Upper lobe of left lung (tissue), 6 donors: ENCODE measurements around the gene PISD. TPM values are rescaled to one million over a fixed set of nuclear protein-coding genes. Genes with fewer than 3 reads are reported as not detected.
A peak's percentile ranks its signal among the peaks of the same experiment; 100 is the strongest.

Experiments
- ATAC-seq, 2 donors: fragments of 200-7000 bp; cut with Tn5 transposase; one replicate each; pipeline ENCODE4 v1.9.1; 2022; ENCODE audit warnings: mild to moderate bottlenecking in 2 of 2, moderate library complexity in 2 of 2; ENCODE audit not compliant: low FRiP score in 2 of 2
- DNase-seq, 2 donors: peaks; one replicate each; pipeline ENCODE4 v3.0.0-alpha.2; 2019 to 2020
- H3K27ac ChIP-seq, 4 donors: fragments of 200-600 bp; sonication (generic); one replicate each; pipeline ENCODE4 v1.5.1; 2016 to 2019
- H3K27me3 ChIP-seq, 4 donors: fragments of 200-600 bp; sonication (generic); one replicate each; pipeline ENCODE4 v1.5.1; 2017 to 2019
- H3K36me3 ChIP-seq, 4 donors: fragments of 200-600 bp; sonication (generic); one replicate each; pipeline ENCODE4 v1.5.1; 2016 to 2019
- H3K4me1 ChIP-seq, 4 donors: fragments of 200-600 bp; sonication (generic); one replicate each; pipeline ENCODE4 v1.5.1; 2018 to 2019
- H3K4me3 ChIP-seq, 4 donors: fragments of 200-600 bp; sonication (generic); one replicate each; pipeline ENCODE4 v1.5.1; 2017 to 2019; ENCODE audit warnings: mild to moderate bottlenecking in 2 of 4, moderate library complexity in 1 of 4
- H3K9me3 ChIP-seq, 4 donors: fragments of 200-600 bp; sonication (generic); one replicate each; pipeline ENCODE4 v1.5.1; 2018 to 2019
- EP300 ChIP-seq, 4 donors: sonication (generic); formaldehyde crosslinking; IDR thresholded peaks; one replicate each; pipeline ENCODE4 v1.5.1; 2017; ENCODE audit warnings: antibody characterized with exemption in 4 of 4, control low read depth in 2 of 4
- POLR2A ChIP-seq, 4 donors: fragments of 450-650 bp; IDR thresholded peaks; one replicate each; pipeline ENCODE4 v1.5.1; 2016 to 2017; ENCODE audit warnings: antibody characterized with exemption in 4 of 4, mild to moderate bottlenecking in 2 of 4
- POLR2AphosphoS5 ChIP-seq, 2 donors: sonication (generic); formaldehyde crosslinking; IDR thresholded peaks; one replicate each; pipeline ENCODE4 v1.5.1; 2017; ENCODE audit warnings: antibody characterized with exemption in 2 of 2
- WGBS, 2 donors: methylation state at CpG; one replicate each; pipeline ENCODE4 v1.1.5; 2017 to 2018; 5-methylcytosine and 5-hydroxymethylcytosine counted together
- total RNA-seq, 6 donors: library from RNA; depleted of rRNA in 4 of 6; stranded (reverse); fragments of >200 nt in 4 of 6; gene quantifications; one replicate each; pipeline versions ENCODE4 v1.1.0 to v1.2.1, GENCODE V29; 2016 to 2021
- TF ChIP-seq, protein P1 (sequence below), 6 experiments: fragments of 450-650 bp in 4 of 6; fragments of 200-600 bp in 2 of 6; sonication (generic) in 2 of 6; IDR thresholded peaks; one replicate each; pipeline ENCODE4 v1.5.1; 2016 to 2019; ENCODE audit warnings: antibody characterized with exemption in 6 of 6
- donor health status: DM: no; HTN: no; CAD: no; lungs with moderate emphysema.
- donor health status: DM: no; HTN: yes; CAD: no; lungs with severe emphysema.

The PISD gene
- total RNA-seq, 6 donors from 2014 or later = 18.4 to 81.8 (median 53.9) TPM

DNA sequence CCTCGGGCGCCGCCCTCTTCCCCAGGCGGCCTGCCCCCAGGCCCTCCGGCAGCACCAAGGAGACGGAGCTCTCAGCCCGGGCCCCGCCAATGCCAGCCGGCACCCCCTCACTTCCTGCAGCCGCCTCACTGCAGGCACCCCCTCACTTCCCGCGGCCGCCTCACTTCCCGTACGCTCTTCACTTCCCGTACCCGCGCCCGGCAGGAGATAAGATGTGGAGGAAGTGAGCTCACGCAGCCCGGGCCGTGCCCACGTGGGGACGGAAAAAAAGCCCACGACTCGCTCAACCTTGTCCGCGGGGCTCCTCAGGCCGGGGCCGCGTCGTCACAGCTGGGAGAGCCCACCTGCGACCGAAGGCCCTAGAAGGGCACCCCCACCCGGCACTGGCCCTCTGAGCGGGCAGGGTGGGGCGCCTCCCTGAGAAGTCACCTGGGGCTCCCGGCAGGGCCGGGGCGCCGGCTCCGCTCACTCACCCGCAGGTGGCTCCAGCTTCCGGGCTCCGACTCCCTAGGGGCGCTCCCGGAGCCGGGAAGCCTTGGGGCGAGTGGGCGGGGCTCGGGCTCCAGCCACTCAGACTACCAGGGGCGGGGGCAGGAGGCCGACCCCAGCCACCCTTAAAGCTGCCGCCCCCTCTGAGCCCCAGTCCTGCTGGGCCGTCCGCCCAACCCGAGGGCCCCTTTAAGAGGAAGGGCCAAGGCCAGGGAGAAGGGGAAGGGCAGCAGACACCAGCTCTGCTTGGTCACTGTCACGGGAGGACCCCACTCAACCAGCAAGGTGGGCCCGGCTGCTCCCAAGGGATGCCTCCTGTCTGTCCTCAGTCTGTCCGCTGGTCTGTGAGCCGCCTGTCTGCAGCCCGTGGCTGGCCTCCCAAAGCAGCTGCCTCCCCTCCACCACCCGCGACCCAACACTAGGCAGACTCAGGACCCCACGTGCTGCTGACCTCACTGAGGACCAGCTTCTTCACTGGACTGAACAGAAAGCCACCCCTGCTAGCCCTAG lies 31.4 kb downstream of the PISD start:
- ATAC-seq = peak; percentile 78 to 92
- 4 to 20% methylated on average over 10 to 44 of the region's 65 CpGs for whole genome bisulfite sequencing, 2 donors
- H3K4me3 ChIP-seq = peak overlapping the region; percentile 68 to 84 (median 78)

DNA sequence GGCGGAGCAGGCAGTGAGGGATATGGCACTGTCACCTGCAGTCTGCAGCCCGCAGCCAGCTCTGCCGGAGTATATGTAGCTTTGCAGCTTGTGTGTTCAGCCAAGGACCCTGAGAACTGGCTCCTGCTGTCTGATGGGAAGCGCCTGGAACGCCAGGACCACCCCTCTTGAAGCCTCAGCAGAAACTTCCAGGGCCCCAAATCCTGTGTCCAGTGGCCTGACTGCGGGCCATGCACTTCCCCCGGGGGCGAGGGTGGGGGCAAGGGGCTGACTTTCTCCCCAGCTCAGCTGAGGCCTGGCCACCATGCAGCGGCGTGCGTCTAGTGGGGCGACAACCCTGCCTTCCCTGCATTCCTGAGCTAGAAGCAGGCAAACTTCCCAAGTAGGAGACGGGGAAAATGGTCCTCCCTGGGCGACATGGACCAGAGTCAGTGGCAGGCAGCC lies 32.3 kb downstream of the PISD start:
- Histone ChIP-seq H3K4me1 (peaks cover 54 to 85% (median 59%) of the 10 kb centered on the region in 4 donors), H3K4me3 (peak overlapping the region; percentile 68 to 84 (median 78)), H3K27me3 (no peaks in the 10 kb centered on the region), H3K9me3 (no peaks in the 10 kb centered on the region), H3K27ac (peak overlapping the region; percentile 89 to 98 (median 95)), H3K36me3 (peaks cover 0 to 8% (median 1%) of the 10 kb centered on the region in 4 donors)
- DNase-seq = no peak
- WGBS, 2 donors = 17 to 27% methylated on average over 6 to 14 of the region's 14 CpGs
- no peak for ATAC-seq
- no peak for TF ChIP-seq EP300 (IDR thresholded peaks at IDR 0.05)
- TF ChIP-seq POLR2A (IDR thresholded peaks at IDR 0.05) = no peak
- TF ChIP-seq, protein P1, sequence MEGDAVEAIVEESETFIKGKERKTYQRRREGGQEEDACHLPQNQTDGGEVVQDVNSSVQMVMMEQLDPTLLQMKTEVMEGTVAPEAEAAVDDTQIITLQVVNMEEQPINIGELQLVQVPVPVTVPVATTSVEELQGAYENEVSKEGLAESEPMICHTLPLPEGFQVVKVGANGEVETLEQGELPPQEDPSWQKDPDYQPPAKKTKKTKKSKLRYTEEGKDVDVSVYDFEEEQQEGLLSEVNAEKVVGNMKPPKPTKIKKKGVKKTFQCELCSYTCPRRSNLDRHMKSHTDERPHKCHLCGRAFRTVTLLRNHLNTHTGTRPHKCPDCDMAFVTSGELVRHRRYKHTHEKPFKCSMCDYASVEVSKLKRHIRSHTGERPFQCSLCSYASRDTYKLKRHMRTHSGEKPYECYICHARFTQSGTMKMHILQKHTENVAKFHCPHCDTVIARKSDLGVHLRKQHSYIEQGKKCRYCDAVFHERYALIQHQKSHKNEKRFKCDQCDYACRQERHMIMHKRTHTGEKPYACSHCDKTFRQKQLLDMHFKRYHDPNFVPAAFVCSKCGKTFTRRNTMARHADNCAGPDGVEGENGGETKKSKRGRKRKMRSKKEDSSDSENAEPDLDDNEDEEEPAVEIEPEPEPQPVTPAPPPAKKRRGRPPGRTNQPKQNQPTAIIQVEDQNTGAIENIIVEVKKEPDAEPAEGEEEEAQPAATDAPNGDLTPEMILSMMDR (IDR thresholded peaks at IDR 0.05) = no peak
- TF ChIP-seq POLR2AphosphoS5 (IDR thresholded peaks at IDR 0.05) = no peak

More for the DNA sequence above, 31.4 kb downstream of the PISD start:
- Histone ChIP-seq H3K9me3 (no peaks in the 10 kb centered on the region), H3K4me1 (peaks cover 49 to 82% (median 59%) of the 10 kb centered on the region in 4 donors), H3K27ac (peak overlapping the region; percentile 89 to 98 (median 95)), H3K27me3 (no peaks in the 10 kb centered on the region), H3K36me3 (peaks cover 0 to 2% (median 0%) of the 10 kb centered on the region in 4 donors)
- DNase-seq = peak; percentile 90 to 95
- TF ChIP-seq, protein P1 (IDR thresholded peaks at IDR 0.05) = peak in 2 of 6 experiments; percentile 7 to 12
- TF ChIP-seq EP300 (IDR thresholded peaks at IDR 0.05) (peak in 3 of 4 donors; percentile 85 to 90 (median 90)), POLR2A (IDR thresholded peaks at IDR 0.05) (peak in 2 of 4 donors; percentile 53 to 70), POLR2AphosphoS5 (IDR thresholded peaks at IDR 0.05) (peak; percentile 86 to 97)

DNA sequence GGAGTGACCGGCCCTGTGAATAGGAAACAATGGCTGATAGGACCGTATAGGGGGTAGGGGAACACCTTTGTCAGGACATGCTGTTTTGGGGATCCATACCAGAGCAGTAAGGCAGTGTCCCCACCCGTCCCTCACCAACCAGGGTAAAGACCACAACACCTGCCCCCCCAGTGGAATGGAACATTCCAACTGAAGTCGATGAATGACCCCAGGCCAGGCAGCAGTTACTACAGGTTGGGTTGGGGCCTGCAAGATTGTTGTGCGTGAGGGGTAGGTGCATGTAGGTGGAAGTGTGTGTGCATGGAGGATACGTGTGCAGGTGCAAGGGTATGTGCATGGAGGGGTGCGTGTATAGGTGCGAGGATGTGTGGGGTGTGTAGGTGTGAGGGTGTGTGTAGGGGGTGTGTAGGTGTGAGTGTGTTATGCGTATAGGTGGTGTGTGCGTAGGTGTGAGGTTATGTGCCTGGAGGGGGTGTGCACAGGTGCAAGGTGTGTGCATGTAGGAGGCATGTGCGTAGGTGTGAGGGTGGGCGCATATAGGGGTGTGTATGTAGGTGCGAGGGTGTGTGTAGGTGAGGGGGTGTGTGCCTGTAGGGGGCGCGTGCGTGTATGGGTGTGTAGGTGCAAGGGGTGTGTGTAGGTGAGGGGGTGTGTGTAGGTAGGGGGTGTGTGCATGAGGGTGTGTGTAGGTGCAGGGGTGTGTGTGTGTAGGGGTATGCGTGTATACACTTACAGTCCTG lies 32.9 kb downstream of the PISD start:
- H3K9me3 ChIP-seq = no peaks in the 10 kb centered on the region
- H3K27me3 ChIP-seq = no peaks in the 10 kb centered on the region
- ATAC-seq = no peak
- no peak for DNase-seq
- H3K4me1 ChIP-seq = peaks cover 54 to 83% (median 58%) of the 10 kb centered on the region in 4 donors
- H3K4me3 ChIP-seq = peak overlapping the region in 2 of 4 donors; percentile 73 to 84
- TF ChIP-seq EP300 (IDR thresholded peaks at IDR 0.05) = no peak
- TF ChIP-seq, protein P1 (IDR thresholded peaks at IDR 0.05) = no peak
- H3K36me3 ChIP-seq = peaks cover 0 to 8% (median 1%) of the 10 kb centered on the region in 4 donors
- WGBS, 2 donors = 80 to 82% methylated on average over 17 of the region's 17 CpGs
- peak overlapping the region; percentile 89 to 98 (median 95) for H3K27ac ChIP-seq

DNA sequence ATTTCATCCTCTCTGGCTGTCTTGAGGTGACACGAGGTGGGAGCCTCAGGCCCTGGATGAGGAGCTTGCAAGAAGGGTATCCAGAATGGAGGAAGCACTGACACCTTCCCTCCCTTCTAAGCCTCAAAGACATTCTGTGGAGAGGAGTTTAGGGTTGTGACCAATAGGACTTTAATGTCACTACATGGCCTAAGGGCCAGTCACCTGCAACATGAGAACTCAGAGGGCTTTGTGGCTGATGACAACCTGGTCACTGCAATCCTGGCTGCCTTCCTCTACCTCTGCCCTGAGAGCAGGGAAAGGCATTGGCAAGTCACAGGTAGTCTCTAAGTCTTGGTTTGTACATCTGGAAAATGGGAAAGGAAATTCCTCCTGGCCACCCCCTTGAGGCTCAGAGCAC lies 33.7 kb downstream of the PISD start:
- peaks cover 50 to 75% (median 55%) of the 10 kb centered on the region in 4 donors for H3K4me1 ChIP-seq
- H3K4me3 ChIP-seq = no peak overlapping the region

More for the DNA sequence above, 33.7 kb downstream of the PISD start:
- WGBS, 2 donors = 86 to 87% methylated on average over 1 of the region's 1 CpG
- no peak for TF ChIP-seq POLR2A (IDR thresholded peaks at IDR 0.05)
- TF ChIP-seq POLR2AphosphoS5 (IDR thresholded peaks at IDR 0.05) = no peak
- TF ChIP-seq EP300 (IDR thresholded peaks at IDR 0.05) = no peak
- TF ChIP-seq, protein P1 (IDR thresholded peaks at IDR 0.05) = no peak
- ATAC-seq (no peak), DNase-seq (no peak)
- Histone ChIP-seq H3K27me3 (no peaks in the 10 kb centered on the region), H3K27ac (peak overlapping the region; percentile 56 to 94 (median 73)), H3K9me3 (no peaks in the 10 kb centered on the region), H3K36me3 (peaks cover 0 to 14% (median 4%) of the 10 kb centered on the region in 4 donors)
